Heart left ventricle (tissue), 13 donors: ENCODE results near the gene HHATL.

ENCODE experiments used
- POLR2A ChIP-seq, 2 donors: fragments of 450-650 bp; IDR thresholded peaks; one replicate each; pipeline ENCODE4 v1.6.1; 2017; ENCODE audit warnings: antibody characterized with exemption in 2 of 2, mild to moderate bottlenecking in 2 of 2, moderate library complexity in 2 of 2
- TF ChIP-seq, protein P1 (sequence below), 12 donors: fragments of 200-600 bp; sonication (generic) in 4 of 12; IDR thresholded peaks; one replicate each; pipeline versions ENCODE4 v1.5.0 to v1.8.0; 2018 to 2022; ENCODE audit warnings: antibody characterized with exemption in 12 of 12, mild to moderate bottlenecking in 5 of 12
- donor health status: ischemic (EF 13 %, LVEDD 7.1; RV severe dilation, severe dysfunction).
- donor health status: DM: no; HTN: yes; CAD: no.
- donor health status: DM: no; HTN: no; CAD: no.
- donor health status: ischemic (EF 25% LVEDD 6.9; RV normal size, moderate dysfunction).
- donor health status: ischemic (EF 25% LVEDD 5.7; RV mildly dilated, moderate dysfunction).
- donor health status: ischemic (EF 35%, LVEDD 5.7; RV mildly dilated, moderate dysfunction).
- donor health status: nonischemic (EF 11% LVEDD 7.7; RV severe dilation, severe dysfunction).
- donor health status: DM: yes; HTN: yes; CAD: no.
- donor health status: PGD.
- donor health status: ischemic (EF 29% LVEDD 5.4; RV normal size, mild dysfunction).
- donor health status: nonischemic (EF 23%, LVEDD 6.1; RV moderate dilation, normal function).

GRCh38 chr3:42653303-42653559 lies 49.4 kb downstream of the HHATL start:
- TF ChIP-seq, protein P1, sequence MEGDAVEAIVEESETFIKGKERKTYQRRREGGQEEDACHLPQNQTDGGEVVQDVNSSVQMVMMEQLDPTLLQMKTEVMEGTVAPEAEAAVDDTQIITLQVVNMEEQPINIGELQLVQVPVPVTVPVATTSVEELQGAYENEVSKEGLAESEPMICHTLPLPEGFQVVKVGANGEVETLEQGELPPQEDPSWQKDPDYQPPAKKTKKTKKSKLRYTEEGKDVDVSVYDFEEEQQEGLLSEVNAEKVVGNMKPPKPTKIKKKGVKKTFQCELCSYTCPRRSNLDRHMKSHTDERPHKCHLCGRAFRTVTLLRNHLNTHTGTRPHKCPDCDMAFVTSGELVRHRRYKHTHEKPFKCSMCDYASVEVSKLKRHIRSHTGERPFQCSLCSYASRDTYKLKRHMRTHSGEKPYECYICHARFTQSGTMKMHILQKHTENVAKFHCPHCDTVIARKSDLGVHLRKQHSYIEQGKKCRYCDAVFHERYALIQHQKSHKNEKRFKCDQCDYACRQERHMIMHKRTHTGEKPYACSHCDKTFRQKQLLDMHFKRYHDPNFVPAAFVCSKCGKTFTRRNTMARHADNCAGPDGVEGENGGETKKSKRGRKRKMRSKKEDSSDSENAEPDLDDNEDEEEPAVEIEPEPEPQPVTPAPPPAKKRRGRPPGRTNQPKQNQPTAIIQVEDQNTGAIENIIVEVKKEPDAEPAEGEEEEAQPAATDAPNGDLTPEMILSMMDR (IDR thresholded peaks at IDR 0.05): no peak
- TF ChIP-seq POLR2A (IDR thresholded peaks at IDR 0.05): no peak
